GM18951 (cell line): ENCODE measurements around the gene KLK6.
"Not testable (repeated sequence)": the region's sequence is repeated elsewhere in the genome, so short reads cannot be mapped to it uniquely, and the experiment has no call there.

Experiments
- POLR2A ChIP-seq: IDR thresholded peaks from 4 replicates; pipeline ENCODE4 v1.6.1; 2011; ENCODE audit warnings: mild to moderate bottlenecking; ENCODE audit not compliant: insufficient read length, insufficient read depth; ENCODE audit errors: extremely low read depth
- in situ Hi-C: fragments of 300-500 bp; cut with MboI; formaldehyde crosslinking; loops from one replicate; pipeline ENCODE4 v1.12.0; 2022; ENCODE audit warnings: low sequenced_read_pairs, mixed read lengths, inconsistent platforms; ENCODE audit not compliant: unreplicated experiment

KLK6 gene

GRCh38 chr19:50979758-50980157, 10.4 kb upstream of the KLK6 start:
- TF ChIP-seq POLR2A: no peak
- in situ Hi-C loops: no loop called here

GRCh38 chr19:50978772-50979390, 9.5 kb upstream of the KLK6 start:
- in situ Hi-C loops: no loop called here
- no peak for TF ChIP-seq POLR2A

- in situ Hi-C loops: no loop called here
- no peak for TF ChIP-seq POLR2A
These were observed 8.2 kb upstream of the KLK6 start for GRCh38 chr19:50977626-50978025.

GRCh38 chr19:50975766-50976165, 6.4 kb upstream of the KLK6 start:
- in situ Hi-C loops: no loop called here
- no peak for TF ChIP-seq POLR2A

- in situ Hi-C loops: no loop called here
- no peak for TF ChIP-seq POLR2A
These were observed 5.5 kb upstream of the KLK6 start for GRCh38 chr19:50974702-50975556.

- in situ Hi-C loops: no loop called here
These were observed 3.5 kb upstream of the KLK6 start for GRCh38 chr19:50972795-50973376.

GRCh38 chr19:50969810-50970209, 419 bp upstream of the KLK6 start:
- in situ Hi-C loops: not testable (repeated sequence)

More at GRCh38 chr19:50972795-50973376, 3.5 kb upstream of the KLK6 start:
- no peak for TF ChIP-seq POLR2A

- TF ChIP-seq POLR2A: no peak
- in situ Hi-C loops: no loop called here
These were observed 527 bp downstream of the KLK6 start for GRCh38 chr19:50968716-50969412.

GRCh38 chr19:50967929-50968715, 1.3 kb downstream of the KLK6 start:
- in situ Hi-C loops: no loop called here
- TF ChIP-seq POLR2A: no peak

GRCh38 chr19:50964266-50964665, 5.1 kb downstream of the KLK6 start:
- in situ Hi-C loops: no loop called here
- TF ChIP-seq POLR2A: no peak

GRCh38 chr19:50963381-50963780, 6.0 kb downstream of the KLK6 start:
- in situ Hi-C loops: no loop called here
- TF ChIP-seq POLR2A: no peak

- in situ Hi-C loops: no loop called here
- TF ChIP-seq POLR2A: no peak
These were observed 7.1 kb downstream of the KLK6 start for GRCh38 chr19:50962245-50962644.

- TF ChIP-seq POLR2A: no peak
- in situ Hi-C loops: no loop called here
These were observed 9.5 kb downstream of the KLK6 start for GRCh38 chr19:50959731-50960500.
